HepG2 (cell line): Measurements from ENCODE around the gene YBX2. TPM values are rescaled to one million over a fixed set of nuclear protein-coding genes. Genes with fewer than 3 reads are reported as not detected.

ENCODE experiments used
- CBX5 ChIP-seq: sonication (generic); formaldehyde crosslinking; IDR thresholded peaks from 2 replicates; pipeline ENCODE4 v1.4.0; 2020; ENCODE audit warnings: missing genetic modification reagents, borderline replicate concordance
- CCAR2 ChIP-seq: fragments of 200-400 bp; formaldehyde crosslinking; optimal IDR thresholded peaks from 2 replicates; pipeline ENCODE3; 2018; ENCODE audit warnings: low read depth, mild to moderate bottlenecking, low read length, moderate library complexity
- CENPX ChIP-seq: sonication (generic); formaldehyde crosslinking; IDR thresholded peaks from 2 replicates; pipeline ENCODE4 v1.9.0; 2021; ENCODE audit warnings: mild to moderate bottlenecking, missing genetic modification reagents, moderate library complexity
- DNMT3B ChIP-seq: conservative IDR thresholded peaks from 2 replicates; pipeline ENCODE4 v1.6.1; 2016; ENCODE audit warnings: missing biosample characterization, control low read depth
- EP300 ChIP-seq, 3 experiments: sonication (generic) in 1 of 3; formaldehyde crosslinking in 1 of 3; IDR thresholded peaks; 2 replicates each; pipeline versions ENCODE4 v1.5.1 to v1.6.1; 2011 to 2020; ENCODE audit warnings: low read depth in 2 of 3, low read length in 2 of 3, borderline replicate concordance in 1 of 3, improper control_type of control experiment in 1 of 3, mild to moderate bottlenecking in 1 of 3, missing genetic modification reagents in 1 of 3, moderate library complexity in 1 of 3
- HMG20A ChIP-seq: IDR thresholded peaks from 2 replicates; pipeline ENCODE4 v1.6.1; 2016; ENCODE audit warnings: borderline replicate concordance
- KLF11 ChIP-seq: IDR thresholded peaks from 2 replicates; pipeline ENCODE4 v1.6.1; 2016; ENCODE audit warnings: missing compliant biosample characterization
- MBD4 ChIP-seq: IDR thresholded peaks from 2 replicates; pipeline ENCODE4 v1.6.1; 2012; ENCODE audit warnings: low read length, inconsistent platforms, borderline replicate concordance
- NR1H2 ChIP-seq: sonication (generic); formaldehyde crosslinking; IDR thresholded peaks from 2 replicates; pipeline ENCODE4 v1.8.1; 2022; ENCODE audit warnings: low read depth, missing genetic modification reagents, borderline replicate concordance
- RARG ChIP-seq: sonication (generic); formaldehyde crosslinking; IDR thresholded peaks from 2 replicates; pipeline ENCODE4 v1.4.0; 2020; ENCODE audit warnings: low read depth, mild to moderate bottlenecking, missing genetic modification reagents
- SP5 ChIP-seq: IDR thresholded peaks from 2 replicates; pipeline ENCODE4 v1.6.1; 2016; ENCODE audit warnings: low read depth, borderline replicate concordance
- ZNF180 ChIP-seq: sonication (generic); formaldehyde crosslinking; IDR thresholded peaks from 2 replicates; pipeline ENCODE4 v1.4.0; 2020; ENCODE audit warnings: low read depth, missing genetic modification reagents, borderline replicate concordance
- ZNF205 ChIP-seq: IDR thresholded peaks from 2 replicates; pipeline ENCODE4 v1.6.1; 2018; ENCODE audit warnings: missing biosample characterization, missing genetic modification reagents
- ZNF253 ChIP-seq: sonication (generic); formaldehyde crosslinking; IDR thresholded peaks from 2 replicates; pipeline ENCODE4 v1.8.0; 2022; ENCODE audit warnings: mild to moderate bottlenecking, missing genetic modification reagents, borderline replicate concordance
- ZNF446 ChIP-seq: sonication (generic); formaldehyde crosslinking; IDR thresholded peaks from 2 replicates; pipeline ENCODE4 v1.5.0; 2020; ENCODE audit warnings: mild to moderate bottlenecking, missing genetic modification reagents
- ZNF703 ChIP-seq: sonication (generic); formaldehyde crosslinking; IDR thresholded peaks from 2 replicates; pipeline ENCODE4 v1.5.1; 2020; ENCODE audit warnings: missing genetic modification reagents, mild to moderate bottlenecking, moderate library complexity, borderline replicate concordance
- ZNF709 ChIP-seq: sonication (generic); formaldehyde crosslinking; IDR thresholded peaks from 2 replicates; pipeline ENCODE4 v1.5.0; 2020; ENCODE audit warnings: mild to moderate bottlenecking, missing genetic modification reagents
- ZNF75D ChIP-seq: sonication (generic); formaldehyde crosslinking; IDR thresholded peaks from 2 replicates; pipeline ENCODE4 v1.8.1; 2023; ENCODE audit warnings: missing genetic modification reagents, mild to moderate bottlenecking, borderline replicate concordance
- ZSCAN9 ChIP-seq: IDR thresholded peaks from 2 replicates; pipeline ENCODE4 v1.6.1; 2016; ENCODE audit warnings: borderline replicate concordance
- polyA plus RNA-seq, 8 experiments: library from polyadenylated mRNA; depleted of rRNA in 3 of 8; stranded (reverse) in 7 of 8; unstranded in 1 of 8; fragments of >200 nt; fragmentation: Illumina TruSeq in 4 of 8; extraction: Trizol in 4 of 8; gene quantifications; 2 replicates each; pipeline versions ENCODE4 v1.2.1 to v1.2.3, GENCODE V29; 2011 to 2016; ENCODE audit warnings: low read depth in 4 of 8, missing spikeins in 1 of 8, mixed read lengths in 1 of 8; ENCODE audit not compliant: insufficient read depth in 1 of 8
- total RNA-seq, 5 experiments: library from RNA; depleted of rRNA; stranded (reverse); fragments of >200 nt; fragmentation: Illumina TruSeq; extraction: Trizol; gene quantifications; 2 replicates each; pipeline ENCODE4 v1.2.3, GENCODE V29; 2016; ENCODE audit warnings: low read depth in 1 of 5
- TF ChIP-seq, protein P1 (sequence below): sonication (generic); formaldehyde crosslinking; IDR thresholded peaks from 2 replicates; pipeline ENCODE4 v1.4.0; 2020; ENCODE audit warnings: missing genetic modification reagents, borderline replicate concordance
- TF ChIP-seq, protein P2 (sequence below): sonication (generic); formaldehyde crosslinking; IDR thresholded peaks from 2 replicates; pipeline ENCODE4 v1.8.0; 2022; ENCODE audit warnings: low read depth, missing genetic modification reagents
- TF ChIP-seq, protein P3 (sequence below): sonication (generic); formaldehyde crosslinking; IDR thresholded peaks from 2 replicates; pipeline ENCODE4 v1.8.1; 2023; ENCODE audit warnings: missing genetic modification reagents, inconsistent platforms, borderline replicate concordance

YBX2 gene
- total and polyA plus RNA-seq, 2 of the 13 experiments (the other 11 are each of a cell fraction or from before 2014, with no cell fraction given), result 0.12 to 0.22 TPM

DNA sequence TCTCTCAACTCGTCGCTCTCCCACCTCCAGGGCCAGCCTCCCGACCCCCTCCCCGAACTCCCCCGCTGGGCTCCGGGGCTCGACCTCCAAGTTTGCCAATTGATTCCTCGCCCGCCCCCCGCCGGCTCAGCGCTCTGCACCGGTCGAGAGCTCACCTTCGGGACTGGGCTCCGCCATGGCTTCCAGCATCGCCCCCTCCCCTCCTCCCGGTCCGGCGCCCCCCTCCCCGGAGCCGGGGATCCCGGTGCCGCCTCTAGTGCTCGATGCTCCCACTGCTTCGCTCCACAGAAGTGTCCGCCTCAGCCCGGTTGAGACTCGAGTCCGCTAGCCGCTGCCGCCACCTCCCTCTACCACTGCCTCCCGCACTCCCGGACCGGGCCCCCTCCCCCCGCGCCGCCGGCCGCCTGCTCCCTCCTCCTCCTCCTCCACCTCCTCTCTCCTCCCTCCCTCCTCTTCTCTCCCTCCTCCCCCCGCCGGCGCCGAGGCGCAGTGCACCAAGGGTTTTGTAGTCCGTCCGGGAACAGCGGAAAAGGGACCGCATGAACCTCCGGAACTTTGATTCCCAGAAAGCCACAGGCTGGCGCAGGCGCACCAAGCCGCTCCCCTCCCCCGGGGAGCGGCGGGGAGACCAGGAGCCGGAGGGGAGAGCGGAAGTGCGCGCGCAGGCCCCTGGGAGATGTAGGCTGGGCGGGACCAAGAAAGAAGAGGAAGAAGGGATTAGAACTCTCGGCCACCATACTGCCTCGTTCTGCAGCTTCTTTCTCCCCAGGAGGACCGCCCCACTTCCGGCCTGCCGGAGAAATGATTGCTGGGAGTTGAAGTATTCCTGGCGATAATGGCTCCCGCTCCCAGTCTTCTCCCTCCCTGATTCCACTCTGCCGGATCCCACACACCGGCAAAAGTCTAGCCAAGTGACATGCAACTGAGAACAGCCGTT, 55.1 kb downstream of the YBX2 start, which contains the start of gene PHF23 (continued):
- TF ChIP-seq, protein P1, sequence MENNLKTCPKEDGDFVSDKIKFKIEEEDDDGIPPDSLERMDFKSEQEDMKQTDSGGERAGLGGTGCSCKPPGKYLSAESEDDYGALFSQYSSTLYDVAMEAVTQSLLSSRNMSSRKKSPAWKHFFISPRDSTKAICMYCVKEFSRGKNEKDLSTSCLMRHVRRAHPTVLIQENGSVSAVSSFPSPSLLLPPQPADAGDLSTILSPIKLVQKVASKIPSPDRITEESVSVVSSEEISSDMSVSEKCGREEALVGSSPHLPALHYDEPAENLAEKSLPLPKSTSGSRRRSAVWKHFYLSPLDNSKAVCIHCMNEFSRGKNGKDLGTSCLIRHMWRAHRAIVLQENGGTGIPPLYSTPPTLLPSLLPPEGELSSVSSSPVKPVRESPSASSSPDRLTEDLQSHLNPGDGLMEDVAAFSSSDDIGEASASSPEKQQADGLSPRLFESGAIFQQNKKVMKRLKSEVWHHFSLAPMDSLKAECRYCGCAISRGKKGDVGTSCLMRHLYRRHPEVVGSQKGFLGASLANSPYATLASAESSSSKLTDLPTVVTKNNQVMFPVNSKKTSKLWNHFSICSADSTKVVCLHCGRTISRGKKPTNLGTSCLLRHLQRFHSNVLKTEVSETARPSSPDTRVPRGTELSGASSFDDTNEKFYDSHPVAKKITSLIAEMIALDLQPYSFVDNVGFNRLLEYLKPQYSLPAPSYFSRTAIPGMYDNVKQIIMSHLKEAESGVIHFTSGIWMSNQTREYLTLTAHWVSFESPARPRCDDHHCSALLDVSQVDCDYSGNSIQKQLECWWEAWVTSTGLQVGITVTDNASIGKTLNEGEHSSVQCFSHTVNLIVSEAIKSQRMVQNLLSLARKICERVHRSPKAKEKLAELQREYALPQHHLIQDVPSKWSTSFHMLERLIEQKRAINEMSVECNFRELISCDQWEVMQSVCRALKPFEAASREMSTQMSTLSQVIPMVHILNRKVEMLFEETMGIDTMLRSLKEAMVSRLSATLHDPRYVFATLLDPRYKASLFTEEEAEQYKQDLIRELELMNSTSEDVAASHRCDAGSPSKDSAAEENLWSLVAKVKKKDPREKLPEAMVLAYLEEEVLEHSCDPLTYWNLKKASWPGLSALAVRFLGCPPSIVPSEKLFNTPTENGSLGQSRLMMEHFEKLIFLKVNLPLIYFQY, result no peak
- TF ChIP-seq ZNF75D (CRISPR knock-in tag) (no peak), EP300 (IDR thresholded peaks at IDR 0.05; ENCODE audit: low read depth in 2 of 2, low read length in 2 of 2) (0 out of 4 replicates have a peak, but pooled peaks of 1 of the 2 experiments have one; percentile 28), EP300 (CRISPR knock-in tag; IDR thresholded peaks at IDR 0.05; ENCODE audit: borderline replicate concordance) (no peak), ZNF180 (CRISPR knock-in tag) (no peak), HMG20A (no peak), ZSCAN9 (CRISPR knock-in tag) (no peak), CBX5 (no peak), ZNF703 (CRISPR knock-in tag) (no peak), RARG (CRISPR knock-in tag) (no peak), NR1H2 (no peak), CENPX (CRISPR knock-in tag) (no peak), KLF11 (no peak), ZNF205 (0 out of 2 replicates have a peak, but pooled peaks have one; percentile 15), SP5 (CRISPR knock-in tag) (0 out of 2 replicates have a peak, but pooled peaks have one; percentile 32), MBD4 (no peak), ZNF253 (no peak), CCAR2 (no peak), ZNF446 (CRISPR knock-in tag) (no peak), ZNF709 (CRISPR knock-in tag) (no peak), DNMT3B (CRISPR knock-in tag) (no peak)
- TF ChIP-seq, protein P2, sequence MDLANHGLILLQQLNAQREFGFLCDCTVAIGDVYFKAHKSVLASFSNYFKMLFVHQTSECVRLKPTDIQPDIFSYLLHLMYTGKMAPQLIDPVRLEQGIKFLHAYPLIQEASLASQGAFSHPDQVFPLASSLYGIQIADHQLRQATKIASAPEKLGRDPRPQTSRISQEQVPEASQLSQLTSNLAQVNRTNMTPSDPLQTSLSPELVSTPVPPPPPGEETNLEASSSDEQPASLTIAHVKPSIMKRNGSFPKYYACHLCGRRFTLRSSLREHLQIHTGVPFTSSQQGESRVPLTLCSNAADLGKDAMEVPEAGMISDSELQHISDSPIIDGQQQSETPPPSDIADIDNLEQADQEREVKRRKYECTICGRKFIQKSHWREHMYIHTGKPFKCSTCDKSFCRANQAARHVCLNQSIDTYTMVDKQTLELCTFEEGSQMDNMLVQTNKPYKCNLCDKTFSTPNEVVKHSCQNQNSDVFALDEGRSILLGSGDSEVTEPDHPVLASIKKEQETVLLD (CRISPR knock-in tag), result peak; percentile 77; the same call in 1 of the 2 replicates
- TF ChIP-seq, protein P3, sequence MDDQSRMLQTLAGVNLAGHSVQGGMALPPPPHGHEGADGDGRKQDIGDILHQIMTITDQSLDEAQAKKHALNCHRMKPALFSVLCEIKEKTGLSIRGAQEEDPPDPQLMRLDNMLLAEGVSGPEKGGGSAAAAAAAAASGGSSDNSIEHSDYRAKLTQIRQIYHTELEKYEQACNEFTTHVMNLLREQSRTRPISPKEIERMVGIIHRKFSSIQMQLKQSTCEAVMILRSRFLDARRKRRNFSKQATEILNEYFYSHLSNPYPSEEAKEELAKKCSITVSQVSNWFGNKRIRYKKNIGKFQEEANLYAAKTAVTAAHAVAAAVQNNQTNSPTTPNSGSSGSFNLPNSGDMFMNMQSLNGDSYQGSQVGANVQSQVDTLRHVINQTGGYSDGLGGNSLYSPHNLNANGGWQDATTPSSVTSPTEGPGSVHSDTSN, result no peak
